GM19025 (cell line): ENCODE data around the gene GRHL1.

Experiments
- ATAC-seq: cut with Tn5 transposase; IDR thresholded peaks from one replicate; pipeline ENCODE4 v1.9.1; 2021; ENCODE audit warnings: mild to moderate bottlenecking, low read depth, moderate library complexity; ENCODE audit not compliant: unreplicated experiment

GRHL1 gene

GRCh38 chr2:9991829-9992273, 40.4 kb downstream of the GRHL1 start:
- ATAC-seq: no peak

- ATAC-seq: no peak
These were observed 41.1 kb downstream of the GRHL1 start for GRCh38 chr2:9992427-9993187.

GRCh38 chr2:9993488-9994165, 42.1 kb downstream of the GRHL1 start:
- no peak for ATAC-seq

GRCh38 chr2:9994462-9994861, 43.0 kb downstream of the GRHL1 start:
- no peak for ATAC-seq

- no peak for ATAC-seq
These were observed 43.6 kb downstream of the GRHL1 start for GRCh38 chr2:9995059-9995458.

GRCh38 chr2:9996321-9996720, 44.8 kb downstream of the GRHL1 start:
- no peak for ATAC-seq

GRCh38 chr2:9997936-9998335, 46.4 kb downstream of the GRHL1 start:
- ATAC-seq: no peak

GRCh38 chr2:9998916-9999654, 47.6 kb downstream of the GRHL1 start:
- ATAC-seq: no peak

- ATAC-seq: no peak
These were observed 48.2 kb downstream of the GRHL1 start for GRCh38 chr2:9999693-10000092.

- no peak for ATAC-seq
These were observed 49.0 kb downstream of the GRHL1 start for GRCh38 chr2:10000541-10000940.

GRCh38 chr2:10001586-10001985, 50.1 kb downstream of the GRHL1 start:
- no peak for ATAC-seq

GRCh38 chr2:10002109-10002508, 50.6 kb downstream of the GRHL1 start:
- no peak for ATAC-seq

- ATAC-seq: no peak
These were observed 51.2 kb downstream of the GRHL1 start for GRCh38 chr2:10002681-10003080.

- no peak for ATAC-seq
These were observed 52.0 kb downstream of the GRHL1 start for GRCh38 chr2:10003206-10004125.

- no peak for ATAC-seq
These were observed 52.9 kb downstream of the GRHL1 start for GRCh38 chr2:10004401-10004800.

GRCh38 chr2:10004836-10005235, 53.3 kb downstream of the GRHL1 start:
- ATAC-seq: no peak

GRCh38 chr2:10005461-10006235, 54.2 kb downstream of the GRHL1 start:
- ATAC-seq: no peak

- ATAC-seq: no peak
These were observed 55.0 kb downstream of the GRHL1 start for GRCh38 chr2:10006236-10007161.

- no peak for ATAC-seq
These were observed 55.9 kb downstream of the GRHL1 start for GRCh38 chr2:10007435-10007834.
